Cardiac muscle cell (in vitro differentiated cells and primary cell): ENCODE measurements around the gene CDH4. TPM values are rescaled to one million over a fixed set of nuclear protein-coding genes. Genes with fewer than 3 reads are reported as not detected.

ENCODE experiments used
- DNase-seq, 2 donors: peaks; one replicate each; pipeline versions ENCODE4 v3.0.0 to v3.0.0-alpha.2; 2010 to 2017; ENCODE audit warnings: low read depth in 1 of 2, low spot score in 1 of 2
- H3K27ac ChIP-seq: fragments of 200-600 bp; sonication (generic); 2 replicates; pipeline ENCODE4 v1.5.1; 2016
- H3K27me3 ChIP-seq: fragments of 200-600 bp; sonication (generic); 2 replicates; pipeline ENCODE4 v1.6.0; 2016; ENCODE audit warnings: control low read depth
- H3K36me3 ChIP-seq: fragments of 200-600 bp; sonication (generic); 2 replicates; pipeline ENCODE4 v1.5.1; 2016; ENCODE audit warnings: control low read depth
- H3K4me1 ChIP-seq: fragments of 200-600 bp; sonication (generic); 2 replicates; pipeline ENCODE4 v1.8.1; 2017; ENCODE audit warnings: low read depth, mild to moderate bottlenecking, mixed run types
- H3K4me3 ChIP-seq: fragments of 200-600 bp; sonication (generic); 2 replicates; pipeline ENCODE4 v1.5.1; 2016; ENCODE audit warnings: mild to moderate bottlenecking
- H3K9me3 ChIP-seq: fragments of 200-600 bp; sonication (generic); 2 replicates; pipeline ENCODE4 v1.5.1; 2017; ENCODE audit warnings: low read depth, mild to moderate bottlenecking, control low read depth
- CTCF ChIP-seq: IDR thresholded peaks from 2 replicates; pipeline ENCODE4 v1.5.1; 2012; ENCODE audit warnings: low read depth, mild to moderate bottlenecking, low read length
- polyA plus RNA-seq: library from polyadenylated mRNA; unstranded; fragments of >200 nt; fragmentation: Nextera tagmentation; extraction: Ambion mirVana; gene quantifications from 2 replicates; pipeline ENCODE4 v1.2.1, GENCODE V29; 2016
- total RNA-seq: library from RNA; depleted of rRNA; stranded (reverse); fragments of >200 nt; gene quantifications from 2 replicates; pipeline ENCODE4 v1.2.3, GENCODE V29; 2016

The CDH4 gene
- total and polyA plus RNA-seq, 2 experiments from 2014 or later, result 0.43 to 0.80 TPM

DNA sequence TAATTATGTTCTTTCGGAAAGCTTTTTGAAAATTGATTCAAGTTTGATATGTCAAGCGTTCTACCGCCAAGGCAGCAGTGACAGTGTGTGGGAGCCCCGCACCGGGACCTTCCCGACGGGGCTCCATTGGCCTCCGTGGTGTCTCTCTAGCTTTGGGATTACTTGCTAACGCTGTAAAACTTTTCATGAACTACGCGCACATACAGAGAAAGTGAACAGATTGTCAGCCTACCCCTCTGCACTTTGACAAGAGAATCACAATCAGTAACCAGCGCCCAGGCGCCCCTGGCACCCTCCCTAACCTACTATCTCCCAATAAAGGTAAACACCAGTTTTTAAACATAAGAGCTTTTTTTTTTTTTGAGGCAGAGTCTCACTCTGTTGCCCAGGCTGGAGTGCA lies 274.8 kb downstream of the CDH4 start:
- TF ChIP-seq CTCF, result no peak
- Histone ChIP-seq H3K4me1 (no peaks in the 10 kb centered on the region), H3K9me3 (no peaks in the 10 kb centered on the region), H3K36me3 (no peaks in the 10 kb centered on the region), H3K27ac (no peak overlapping the region), H3K4me3 (no peak overlapping the region), H3K27me3 (no peaks in the 10 kb centered on the region)
- DNase-seq, result no peak

DNA sequence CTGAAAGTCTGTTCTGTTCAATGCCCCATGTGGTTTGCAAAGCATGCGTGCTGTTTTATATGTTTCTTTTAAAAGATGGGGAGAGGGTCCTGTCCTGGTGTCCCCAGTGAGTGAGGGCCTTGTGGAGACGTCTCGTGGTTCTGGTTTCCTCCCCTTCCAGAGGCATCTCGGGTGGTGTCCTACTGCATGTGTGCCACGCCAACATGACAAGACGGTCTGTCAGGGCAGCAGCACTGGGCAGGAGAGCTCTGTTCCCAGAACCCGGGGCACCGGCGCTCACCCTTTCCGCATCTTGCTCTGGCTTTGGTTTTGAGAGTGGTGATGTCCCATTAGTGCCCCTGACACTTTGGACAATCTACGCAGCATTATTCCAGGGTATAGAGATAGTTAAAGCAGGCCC lies 275.6 kb downstream of the CDH4 start:
- TF ChIP-seq CTCF, result no peak

GRCh38 chr20:61528591-61528990 lies 276.5 kb downstream of the CDH4 start:
- no peak for DNase-seq

More for the DNA sequence above, 275.6 kb downstream of the CDH4 start:
- Histone ChIP-seq H3K4me3 (no peak overlapping the region), H3K27me3 (no peaks in the 10 kb centered on the region), H3K36me3 (no peaks in the 10 kb centered on the region), H3K27ac (no peak overlapping the region), H3K9me3 (no peaks in the 10 kb centered on the region), H3K4me1 (no peaks in the 10 kb centered on the region)
- DNase-seq, result no peak

DNA sequence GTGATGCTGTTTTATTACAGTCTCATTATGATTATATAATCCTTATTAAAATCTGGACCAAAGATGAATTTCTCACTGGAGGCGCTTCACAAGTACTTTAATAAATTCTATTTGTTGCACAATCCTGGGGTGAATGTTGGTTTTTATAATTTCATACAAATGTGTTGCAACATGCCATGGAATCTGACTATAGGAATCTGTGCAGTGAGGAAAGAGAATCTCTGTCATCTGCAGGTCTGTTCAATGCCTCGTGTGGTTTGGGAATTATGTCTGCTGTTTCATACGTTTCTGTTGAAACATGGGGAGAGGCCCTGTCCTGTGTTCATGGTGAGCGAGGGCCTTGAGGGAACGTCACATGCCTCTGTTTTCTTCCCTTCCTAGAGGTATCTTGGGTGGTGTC lies 277.3 kb downstream of the CDH4 start:
- H3K27ac ChIP-seq, result no peak overlapping the region
- H3K4me3 ChIP-seq, result no peak overlapping the region
- DNase-seq, result no peak

More at GRCh38 chr20:61528591-61528990, 276.5 kb downstream of the CDH4 start:
- H3K4me3 ChIP-seq, result no peak overlapping the region
- no peak for TF ChIP-seq CTCF
- H3K27me3 ChIP-seq, result no peaks in the 10 kb centered on the region
- H3K9me3 ChIP-seq, result no peaks in the 10 kb centered on the region
- no peaks in the 10 kb centered on the region for H3K36me3 ChIP-seq
- no peaks in the 10 kb centered on the region for H3K4me1 ChIP-seq
- no peak overlapping the region for H3K27ac ChIP-seq

GRCh38 chr20:61531553-61532345 lies 279.7 kb downstream of the CDH4 start:
- no peak for TF ChIP-seq CTCF
- Histone ChIP-seq H3K27ac (no peak overlapping the region), H3K27me3 (no peaks in the 10 kb centered on the region), H3K36me3 (no peaks in the 10 kb centered on the region), H3K4me1 (no peaks in the 10 kb centered on the region), H3K9me3 (no peaks in the 10 kb centered on the region), H3K4me3 (no peak overlapping the region)
- peak in 1 of 2 donors; percentile 10 for DNase-seq

More for the DNA sequence above, 277.3 kb downstream of the CDH4 start:
- Histone ChIP-seq H3K4me1 (no peaks in the 10 kb centered on the region), H3K27me3 (no peaks in the 10 kb centered on the region), H3K36me3 (no peaks in the 10 kb centered on the region), H3K9me3 (no peaks in the 10 kb centered on the region)
- no peak for TF ChIP-seq CTCF
